NCI-H82 treated with DMSO at 0.1 percent for 48 hours (cell line): ENCODE measurements around the gene JAZF1.

Experiments used
- DNase-seq: peaks from one replicate; lab custom pipeline; 2025; ENCODE audit not compliant: unreplicated experiment; lab: John Stamatoyannopoulos, UW

JAZF1 gene

DNA sequence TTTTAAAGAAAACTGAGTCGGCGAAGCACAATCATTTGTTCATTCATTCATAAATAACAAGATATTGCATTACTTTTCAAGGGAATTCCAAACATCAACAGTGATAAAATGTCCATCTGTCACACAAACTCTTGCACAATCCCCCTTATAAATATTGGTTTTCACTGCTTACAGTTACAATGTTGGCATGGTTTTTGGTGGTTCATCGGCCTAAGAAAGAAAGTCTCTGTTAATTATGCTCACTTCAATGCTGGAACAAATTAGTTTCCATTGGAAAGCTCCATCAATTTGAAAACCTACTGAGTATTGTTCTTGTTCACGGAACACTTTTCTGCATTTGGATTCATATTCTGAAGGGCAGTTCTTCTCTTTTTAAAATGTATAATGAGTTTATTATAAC, 188.5 kb downstream of the JAZF1 start:
- DNase-seq = no peak

DNA sequence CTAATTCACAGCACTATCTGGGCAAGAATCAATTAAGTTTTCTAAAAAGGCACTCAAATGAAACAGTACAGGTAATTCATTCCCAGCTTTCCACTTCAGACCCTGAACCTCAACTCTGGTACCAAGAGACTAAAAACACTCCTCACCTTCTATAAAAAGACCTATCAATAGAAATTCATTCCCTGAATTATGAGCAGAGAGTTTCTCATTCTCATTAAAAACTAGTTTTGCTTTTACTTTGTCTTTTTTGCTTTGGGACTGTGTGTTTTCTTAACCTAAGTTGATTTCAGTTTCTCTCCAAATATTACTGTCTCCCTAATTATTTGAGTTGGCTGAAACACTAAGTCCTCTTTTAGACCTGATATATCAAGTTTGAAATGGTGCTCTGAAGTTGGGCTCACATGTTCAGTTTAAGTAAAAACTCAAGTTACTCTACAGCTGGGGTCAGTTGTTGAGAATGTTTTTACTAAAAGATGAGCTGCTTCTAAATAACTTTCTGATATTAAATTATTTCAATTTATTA, 189.5 kb downstream of the JAZF1 start:
- DNase-seq = no peak

DNA sequence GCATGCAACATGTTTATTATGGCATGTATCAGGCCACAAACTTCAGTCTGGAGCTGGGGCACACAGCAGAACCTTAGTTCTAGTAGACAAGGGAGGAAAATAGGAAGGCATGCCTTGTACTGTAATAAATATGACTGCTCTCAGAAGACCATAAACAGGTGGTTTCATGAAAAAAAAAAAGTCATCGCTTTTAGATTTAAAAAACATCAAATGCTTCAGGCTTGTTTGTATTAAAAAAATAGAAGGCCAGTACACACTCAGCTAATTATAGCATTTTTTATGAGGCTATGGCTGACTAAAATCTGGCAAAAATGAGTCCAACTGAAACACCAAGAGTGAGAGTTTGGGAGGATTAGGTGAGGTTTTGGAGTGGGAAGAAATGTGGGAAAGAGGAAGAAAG, 204.1 kb downstream of the JAZF1 start:
- DNase-seq = no peak

DNA sequence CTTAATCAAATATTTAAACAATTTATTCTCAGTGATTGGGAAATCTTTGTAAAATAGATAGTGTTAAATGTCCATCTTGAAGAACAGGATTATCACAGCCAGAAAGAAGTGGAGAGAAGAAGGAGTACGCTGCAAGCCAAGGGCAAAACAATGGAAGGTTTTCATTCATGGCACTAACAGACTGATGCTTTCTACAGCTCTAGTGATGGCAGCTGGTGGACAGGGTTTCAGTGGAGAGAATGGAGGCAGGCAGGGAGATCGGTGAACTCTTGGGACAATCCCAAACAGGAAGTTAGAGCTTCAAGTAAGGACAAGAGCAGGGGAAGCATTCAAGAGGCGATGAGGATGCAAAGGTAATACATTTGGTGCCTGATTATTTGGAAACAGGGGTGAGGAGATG, 207.0 kb downstream of the JAZF1 start:
- DNase-seq = no peak

DNA sequence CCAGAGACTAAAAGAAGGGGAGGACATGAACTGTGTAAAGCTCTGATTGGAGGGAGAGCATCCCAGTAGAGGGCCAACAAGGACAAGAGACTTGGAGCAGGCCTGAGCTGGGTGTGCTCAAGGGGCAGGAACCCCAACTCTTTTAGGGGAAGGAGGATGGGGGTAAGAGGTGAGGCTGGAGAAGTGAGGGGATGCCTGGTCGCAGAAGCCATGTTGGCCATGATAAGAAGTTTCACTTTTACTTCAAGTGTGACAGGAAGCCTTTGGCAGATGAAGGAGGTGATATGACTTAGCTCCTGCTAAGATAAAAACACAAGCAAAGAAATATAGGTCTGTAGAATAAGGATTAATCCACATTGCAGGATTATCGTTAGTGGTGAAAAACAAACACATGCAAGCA, 208.3 kb downstream of the JAZF1 start:
- DNase-seq = no peak

DNA sequence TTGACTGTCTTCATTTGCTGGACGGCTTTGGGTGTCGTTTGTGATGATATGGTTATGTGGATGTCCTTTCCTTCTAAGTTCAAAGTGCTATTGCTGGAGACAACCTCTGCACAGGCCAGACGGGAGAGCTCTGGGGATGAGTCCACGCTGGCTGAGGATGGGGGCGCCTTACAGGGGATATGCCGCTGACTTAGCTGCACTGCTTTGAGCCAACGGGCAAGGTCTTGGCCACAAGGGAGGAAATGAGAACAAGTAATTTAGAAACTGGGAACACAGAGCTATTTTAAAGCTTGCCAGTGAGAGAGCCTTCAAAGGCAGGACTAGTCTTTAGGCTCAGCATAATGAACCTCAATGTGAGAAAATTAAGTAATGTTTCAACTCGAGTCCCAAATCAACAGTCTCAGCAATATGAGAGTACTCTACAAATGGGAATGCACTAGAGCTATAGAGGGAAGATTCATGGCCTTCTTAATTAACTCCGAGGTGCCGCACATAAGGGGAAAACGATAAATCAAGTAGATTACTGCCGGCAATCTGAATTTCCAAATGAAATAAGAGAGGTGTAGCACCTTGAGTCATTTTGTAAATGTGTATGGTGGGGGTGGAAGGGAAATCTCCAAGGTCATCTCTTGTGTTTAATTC, 209.3 kb downstream of the JAZF1 start:
- DNase-seq = no peak

DNA sequence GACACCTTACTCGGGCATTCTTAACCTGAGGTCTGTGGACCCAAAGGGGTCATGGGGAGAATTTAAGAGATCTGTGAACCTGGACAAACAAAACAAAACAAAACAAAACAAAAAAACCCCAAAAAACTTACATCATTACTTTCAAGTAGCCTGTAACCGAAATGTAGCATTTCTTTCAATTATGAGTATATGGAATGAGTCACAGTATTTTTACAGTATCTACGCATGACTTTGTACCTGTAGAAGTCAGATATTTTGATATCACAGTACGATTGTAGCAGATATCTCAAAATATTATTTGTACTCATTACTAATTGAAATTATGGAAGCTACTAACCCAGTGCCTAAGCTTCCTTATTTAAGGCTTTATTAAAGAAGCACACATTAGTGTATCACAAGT, 210.2 kb downstream of the JAZF1 start:
- DNase-seq = no peak

DNA sequence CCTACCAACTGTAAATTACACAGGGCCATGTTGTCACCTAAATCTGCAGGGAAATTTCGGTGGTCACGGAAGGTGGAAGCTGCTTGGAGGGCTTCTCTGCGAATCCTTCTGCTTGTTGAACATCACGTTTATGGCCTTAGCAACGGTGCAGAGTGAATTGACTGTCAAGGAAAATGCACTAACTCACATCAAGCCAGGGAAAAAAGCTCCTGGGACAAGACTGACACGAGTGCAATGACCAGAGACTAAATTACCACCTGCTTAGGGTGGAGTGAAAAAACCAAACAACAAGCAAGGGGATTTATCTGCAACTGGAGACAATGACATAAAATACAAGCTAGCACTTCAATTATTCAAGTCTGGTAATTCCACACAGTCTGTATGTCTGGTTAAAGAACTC, 211.2 kb downstream of the JAZF1 start:
- no peak for DNase-seq

DNA sequence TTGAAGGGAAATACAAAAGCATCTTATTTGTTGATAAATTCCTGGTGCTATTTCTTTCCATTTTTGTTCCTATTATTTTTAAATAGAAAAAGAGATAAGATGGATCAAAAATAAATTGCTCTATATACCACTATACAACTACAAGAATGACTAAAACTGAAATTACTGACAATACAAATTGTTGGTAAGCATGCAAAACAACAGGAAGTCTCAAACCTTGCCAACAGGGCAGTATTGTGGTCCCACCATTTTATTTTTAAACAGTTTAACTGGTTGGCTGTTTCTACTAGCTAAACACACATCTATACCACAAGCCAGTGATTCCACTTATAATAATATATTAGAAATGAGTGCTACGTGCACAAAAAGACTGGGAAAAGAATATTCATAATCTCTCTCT, 213.0 kb downstream of the JAZF1 start:
- DNase-seq = no peak

DNA sequence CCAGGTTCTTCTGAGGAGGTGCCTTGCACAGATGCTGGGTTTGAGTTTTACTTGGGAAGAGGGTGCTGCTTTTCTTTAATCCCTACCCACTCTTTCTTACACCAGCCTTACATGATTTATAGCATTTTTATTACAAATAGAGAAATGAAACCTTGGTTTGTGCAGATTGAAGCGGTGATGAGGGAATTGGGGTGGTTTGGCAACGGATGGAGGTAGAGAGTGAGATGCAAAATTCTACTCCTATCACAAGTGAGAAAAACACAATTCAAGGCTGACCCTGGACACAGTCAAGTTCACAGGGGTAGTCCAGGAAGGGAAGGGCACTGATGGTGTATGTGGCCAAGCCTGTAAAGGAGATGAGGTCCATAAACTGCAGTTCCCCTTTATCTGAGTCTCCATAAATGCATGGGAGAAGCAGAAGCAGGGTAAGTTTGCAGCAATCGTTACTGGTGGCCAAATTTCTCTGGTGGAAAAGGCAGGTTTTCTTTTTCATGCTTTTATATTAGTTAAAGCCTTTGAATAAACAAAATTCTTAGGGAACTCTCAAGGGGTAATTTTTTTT, 214.3 kb downstream of the JAZF1 start:
- DNase-seq = no peak

DNA sequence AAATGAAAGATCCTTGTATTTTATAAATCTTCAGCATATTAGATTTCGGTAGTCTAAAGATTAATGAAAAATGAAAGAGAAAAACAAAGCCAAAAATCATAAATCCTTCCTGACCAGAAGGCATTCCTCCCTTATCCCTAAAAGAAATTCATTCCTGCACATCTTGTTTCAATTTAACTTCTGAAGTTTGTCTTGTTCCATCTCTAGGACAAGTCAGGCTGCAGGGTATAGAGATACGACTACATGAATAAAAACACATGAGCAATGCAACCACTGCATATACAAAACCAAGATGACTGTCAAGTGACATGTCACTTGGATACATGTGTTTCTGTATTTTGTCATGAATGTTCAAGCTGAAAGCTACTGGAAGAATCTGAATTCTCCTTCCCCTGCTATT, 214.9 kb downstream of the JAZF1 start:
- no peak for DNase-seq

DNA sequence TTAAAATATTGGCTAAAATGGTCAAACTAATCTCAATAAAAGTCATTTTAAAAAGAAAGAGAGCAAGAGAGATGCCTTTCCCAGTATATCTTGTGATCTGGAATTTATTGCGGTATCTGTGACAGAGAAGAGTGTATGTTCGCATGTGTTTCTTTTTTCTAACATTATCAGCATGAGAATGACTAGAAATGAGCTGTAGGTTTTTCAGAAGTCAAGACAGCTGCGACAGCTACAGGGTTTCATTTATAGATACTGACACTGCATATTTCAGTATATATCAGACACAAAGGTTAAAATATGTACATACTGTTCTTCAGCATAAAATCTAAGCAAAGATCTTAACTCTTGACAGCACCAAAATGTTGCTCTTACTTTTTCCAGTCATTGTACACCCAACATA, 215.8 kb downstream of the JAZF1 start:
- DNase-seq = no peak

DNA sequence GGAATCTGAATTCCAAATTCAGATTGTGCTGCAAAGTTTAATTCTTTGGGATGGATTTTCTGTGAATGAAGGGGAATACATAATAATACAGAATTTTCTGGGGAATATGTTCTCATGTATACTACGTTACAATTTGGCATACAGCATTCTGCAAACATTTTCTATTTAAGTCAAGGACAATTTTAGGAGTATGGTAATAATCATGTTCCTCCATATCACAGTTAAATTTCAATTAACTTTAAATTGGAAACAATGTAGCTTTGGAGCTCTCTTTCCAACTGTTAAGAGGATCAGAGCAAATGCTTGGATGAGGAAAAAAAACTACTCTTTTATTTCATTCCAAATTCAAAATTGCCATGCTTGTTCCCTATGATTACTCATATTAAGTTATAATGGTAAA, 217.5 kb downstream of the JAZF1 start:
- DNase-seq = no peak

DNA sequence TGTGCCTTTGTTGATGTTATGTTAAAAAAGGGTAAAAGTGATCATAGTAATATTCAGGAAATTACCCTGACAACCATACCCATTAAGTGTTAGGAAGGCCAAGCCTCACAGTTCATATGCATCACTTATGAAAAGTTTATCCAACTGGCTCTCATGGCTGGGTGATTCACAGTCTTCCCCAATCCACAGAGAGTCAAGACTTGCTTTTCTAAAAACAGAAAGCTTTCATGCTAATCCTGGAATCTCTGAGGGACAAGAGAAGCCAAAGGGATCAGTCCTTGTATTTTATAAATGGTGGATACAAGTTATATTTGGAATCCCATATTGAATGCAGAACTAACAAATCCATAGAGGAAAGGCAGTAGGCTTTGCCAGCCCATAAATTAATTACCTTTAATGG, 218.3 kb downstream of the JAZF1 start:
- DNase-seq = no peak

DNA sequence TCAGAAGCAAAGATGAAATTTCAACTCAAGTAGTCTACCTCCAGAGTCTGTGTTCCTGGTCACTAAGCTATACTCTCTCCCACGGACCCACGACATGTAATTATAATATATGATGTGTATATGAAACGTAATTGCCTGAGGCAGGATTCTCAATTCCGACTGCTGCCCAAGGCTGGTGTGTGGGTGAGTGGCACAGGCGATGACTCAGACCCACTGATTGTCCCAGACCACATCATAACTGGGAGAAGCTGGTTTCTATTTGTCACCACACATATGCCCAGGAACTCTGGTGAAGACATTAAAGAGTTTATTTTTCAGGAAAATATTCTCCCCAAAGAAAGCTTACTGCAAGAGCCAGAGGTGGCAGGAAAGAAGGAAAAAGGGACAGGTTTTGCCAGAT, 219.3 kb downstream of the JAZF1 start:
- no peak for DNase-seq

DNA sequence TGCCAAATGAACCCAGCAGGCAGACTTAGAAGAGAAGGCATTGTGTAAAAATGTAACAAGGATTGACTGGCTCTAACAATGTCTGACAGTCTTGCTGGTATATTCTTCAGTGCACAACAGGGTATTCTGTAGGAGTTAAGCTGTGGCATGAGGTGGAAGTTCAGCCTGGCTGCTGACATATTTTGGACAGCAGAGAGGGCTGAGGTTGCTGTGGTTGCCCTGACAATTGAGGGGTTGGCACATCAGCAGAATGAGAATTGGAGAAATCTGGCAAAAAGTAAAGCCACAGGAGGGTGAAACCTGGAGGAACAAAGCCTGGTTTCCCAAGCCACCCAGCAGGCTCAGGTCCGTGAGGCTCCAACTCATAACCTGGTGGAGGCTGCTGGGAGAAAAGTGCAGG, 220.2 kb downstream of the JAZF1 start:
- no peak for DNase-seq

DNA sequence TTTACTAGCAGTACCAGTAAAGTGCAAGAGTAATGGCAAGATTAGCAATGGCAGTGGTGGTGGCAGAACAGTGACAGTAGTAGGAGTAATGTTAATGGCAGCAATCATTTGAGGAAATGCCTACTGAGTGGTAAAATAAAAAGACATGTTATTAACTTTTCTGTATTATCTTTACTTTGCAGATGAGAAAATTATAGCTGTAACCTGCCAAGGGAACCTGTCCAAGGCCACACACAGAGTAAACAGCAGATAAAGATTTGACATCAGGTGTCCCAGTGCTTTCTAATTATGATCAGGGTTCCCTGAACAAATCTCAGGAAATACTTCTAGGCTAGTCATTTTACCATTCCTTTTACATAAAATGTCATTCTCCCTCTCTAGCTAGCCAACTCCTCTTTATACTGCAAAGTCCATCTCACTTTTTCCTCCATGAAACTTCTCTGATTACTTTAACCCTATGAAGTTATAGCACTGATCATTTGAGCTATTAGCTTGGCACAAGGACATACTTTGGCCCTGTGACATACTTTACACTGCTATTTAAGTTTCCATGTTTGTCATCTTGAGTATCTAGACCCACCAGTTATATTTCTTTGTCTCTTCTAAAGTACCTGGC, 221.6 kb downstream of the JAZF1 start:
- DNase-seq = no peak

DNA sequence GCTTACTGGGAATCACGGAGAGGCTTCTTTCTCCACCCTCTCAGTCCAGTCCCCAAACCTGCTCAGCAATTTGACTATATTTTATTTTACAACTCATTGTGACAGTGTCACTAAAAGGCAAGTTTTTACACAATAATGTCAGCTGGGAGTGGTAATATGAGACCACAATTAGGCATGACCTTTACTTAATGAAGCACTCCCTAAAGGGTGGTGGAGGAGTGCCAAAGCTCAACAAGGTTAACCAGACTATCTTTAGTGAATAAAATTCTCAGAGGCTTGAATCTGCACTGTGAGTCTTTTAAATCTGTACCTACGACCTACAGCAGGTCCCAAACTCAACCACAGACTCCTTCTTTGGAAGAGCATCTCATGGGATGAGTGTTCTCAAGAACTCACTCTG, 225.0 kb downstream of the JAZF1 start:
- DNase-seq = no peak

DNA sequence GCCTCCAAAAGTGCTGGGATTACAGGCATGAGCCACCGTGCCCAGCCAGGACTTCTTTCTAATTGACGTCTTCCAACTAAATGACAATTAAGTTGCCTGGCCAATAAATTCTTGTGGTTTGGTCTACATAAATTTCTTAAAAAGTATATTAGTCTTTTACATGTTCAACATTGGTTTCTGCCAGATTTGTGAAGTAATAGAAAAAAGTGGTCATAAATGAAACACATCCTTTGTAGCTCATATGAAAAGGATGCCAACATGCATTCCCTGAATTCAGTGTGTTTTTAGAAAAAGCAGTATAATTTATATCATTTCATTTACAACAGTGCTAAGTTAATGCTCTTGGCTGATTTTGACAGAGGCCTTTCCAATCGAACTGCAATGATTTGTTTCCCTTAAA, 225.6 kb downstream of the JAZF1 start:
- DNase-seq = no peak

DNA sequence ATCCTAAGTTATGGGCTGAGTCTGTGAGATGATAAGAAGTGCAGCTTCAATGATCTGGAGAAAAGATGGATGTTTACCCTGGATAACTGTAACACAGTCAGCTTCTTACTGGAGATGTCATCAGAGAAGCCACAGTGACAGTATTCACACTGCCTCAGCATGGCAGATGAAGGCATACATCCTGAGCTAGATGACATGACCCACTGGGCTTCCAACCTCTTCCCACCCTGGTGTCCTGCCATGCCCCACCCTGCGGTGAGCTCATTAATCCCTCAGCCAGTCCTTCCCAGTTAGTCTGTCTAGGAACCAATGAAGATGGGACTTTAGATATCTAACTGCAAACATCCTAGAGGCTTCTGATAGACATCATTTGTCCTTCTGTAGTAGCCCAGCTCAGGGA, 226.8 kb downstream of the JAZF1 start:
- DNase-seq = no peak

DNA sequence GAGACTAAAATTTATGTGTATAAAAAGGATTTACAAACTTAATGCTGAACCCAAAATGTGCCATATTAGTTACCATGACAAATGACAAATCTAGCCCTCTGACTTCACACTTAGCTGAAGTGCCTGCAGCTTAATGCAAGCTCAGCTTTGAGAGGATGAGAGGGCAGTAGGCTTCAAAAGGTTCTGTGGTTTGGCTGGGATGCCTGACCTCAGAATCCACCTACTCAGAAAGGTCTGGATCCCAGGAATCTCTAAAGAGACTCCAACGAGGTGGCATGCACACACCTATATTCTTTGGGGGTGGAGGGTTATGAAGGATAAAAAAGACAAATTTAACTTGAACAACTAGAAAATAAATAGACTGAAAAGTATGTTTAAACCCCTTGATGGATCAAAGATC, 227.2 kb downstream of the JAZF1 start:
- DNase-seq = no peak

DNA sequence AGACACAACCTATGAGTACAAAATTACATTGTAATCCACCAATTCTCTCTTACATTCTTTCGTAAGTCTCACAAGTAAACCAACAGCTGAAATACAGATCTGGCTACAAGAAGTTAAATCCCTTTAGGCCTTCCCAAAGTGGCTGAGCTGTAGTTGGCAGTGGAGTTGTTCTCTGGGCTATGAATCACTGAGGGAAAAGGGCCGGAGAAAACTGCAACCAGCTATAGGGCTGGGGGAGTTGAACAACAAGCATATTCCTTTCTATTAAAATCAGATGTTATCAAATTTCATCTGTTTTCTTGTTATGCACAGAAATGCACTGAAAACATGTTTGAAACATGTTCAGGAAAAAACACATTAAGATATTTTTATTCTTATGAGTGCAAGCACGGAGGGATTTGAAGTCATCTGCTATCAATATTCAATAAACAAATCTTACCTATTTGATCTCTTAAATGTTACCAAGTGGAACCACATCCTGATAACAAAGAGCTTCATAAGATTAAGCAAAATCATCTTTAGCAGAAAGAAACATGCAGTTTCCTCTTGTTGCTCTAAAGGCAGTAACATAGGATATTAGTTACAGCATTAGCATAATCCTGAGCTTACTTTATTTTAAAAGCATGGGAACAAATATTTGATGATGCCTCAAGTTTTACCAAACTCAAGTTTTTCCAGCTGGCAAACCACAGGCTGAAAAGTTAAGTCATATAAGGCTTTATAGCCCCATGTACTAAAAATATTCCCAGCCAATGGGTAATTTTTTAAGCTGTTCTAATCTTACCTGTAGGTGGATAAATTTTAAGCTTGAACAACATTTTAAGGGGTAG, 227.9 kb downstream of the JAZF1 start:
- no peak for DNase-seq
